ENCODE results near the gene BABAM1.
A peak's percentile ranks its signal among the peaks of the same experiment; 100 is the strongest.
"Not testable (repeated sequence)": the region's sequence is repeated elsewhere in the genome, so short reads cannot be mapped to it uniquely, and the experiment has no call there.

The BABAM1 gene

GRCh38 chr19:17275441-17276175, 8.4 kb downstream of the BABAM1 start:
- DNase-seq: no peak

- DNase-seq: no peak
These were observed 12.2 kb downstream of the BABAM1 start for GRCh38 chr19:17279436-17279835.

GRCh38 chr19:17281391-17282304, 14.4 kb downstream of the BABAM1 start, which contains the start of gene ANKLE1:
Gene ANKLE1 (plus strand): TSS chr19:17281901. CDS start chr19:17281921, 20 bp downstream.
- peak; percentile 81 for DNase-seq

GRCh38 chr19:17282488-17283125, 15.4 kb downstream of the BABAM1 start:
- peak; percentile 98 for DNase-seq

- DNase-seq: no peak
These were observed 16.3 kb downstream of the BABAM1 start for GRCh38 chr19:17283504-17283996.

GRCh38 chr19:17285415-17286135, 18.3 kb downstream of the BABAM1 start:
- DNase-seq: no peak

- DNase-seq: no peak
These were observed 19.0 kb downstream of the BABAM1 start for GRCh38 chr19:17286263-17286662.

- no peak for DNase-seq
These were observed 19.5 kb downstream of the BABAM1 start for GRCh38 chr19:17286752-17287151.

- peak; percentile 96 for DNase-seq
These were observed 22.2 kb downstream of the BABAM1 start for GRCh38 chr19:17289489-17289888.

GRCh38 chr19:17292301-17293074, 25.2 kb downstream of the BABAM1 start:
- DNase-seq: peak; percentile 97

GRCh38 chr19:17293605-17294004, 26.4 kb downstream of the BABAM1 start:
- no peak for DNase-seq

- peak; percentile 70 for DNase-seq
These were observed 27.0 kb downstream of the BABAM1 start for GRCh38 chr19:17294051-17294891.

GRCh38 chr19:17295551-17295950, 28.3 kb downstream of the BABAM1 start:
- not testable (repeated sequence) for DNase-seq

- DNase-seq: peak; percentile 42
These were observed 29.0 kb downstream of the BABAM1 start for GRCh38 chr19:17296273-17296672.

GRCh38 chr19:17296976-17297375, 29.7 kb downstream of the BABAM1 start:
- no peak for DNase-seq

GRCh38 chr19:17300992-17301619, 33.9 kb downstream of the BABAM1 start:
- no peak for DNase-seq

GRCh38 chr19:17302391-17303166, 35.3 kb downstream of the BABAM1 start:
- peak; percentile 75 for DNase-seq

GRCh38 chr19:17303167-17303939, 36.1 kb downstream of the BABAM1 start, which contains the start of gene ABHD8:
Gene ABHD8 (minus strand): TSS chr19:17303425. CDS start chr19:17301616, 1,809 bp downstream.
- peak; percentile 99 for DNase-seq

Data from NCI-H82 (cell line).